Loucy (cell line): ENCODE data around the gene SLC9B2.

ENCODE experiments used
- CTCF ChIP-seq: fragments of 200-600 bp; sonication (generic); conservative IDR thresholded peaks from 2 replicates; pipeline ENCODE4 v1.5.1; 2014; ENCODE audit warnings: mild to moderate bottlenecking, antibody characterized with exemption, low read length
- EZH2phosphoT487 ChIP-seq: fragments of 200-600 bp; IDR thresholded peaks from 2 replicates; pipeline ENCODE4 v1.6.1; 2018; ENCODE audit warnings: antibody characterized with exemption, mild to moderate bottlenecking, moderate library complexity, borderline replicate concordance

- TF ChIP-seq CTCF (no peak), EZH2phosphoT487 (no peak)
These were observed 24.1 kb upstream of the SLC9B2 start for GRCh38 chr4:103100691-103101090.
